NK-92 (cell line): Measurements from ENCODE around the gene DLGAP1.

Source experiments
- DNase-seq: peaks from one replicate; lab custom pipeline; 2025; ENCODE audit not compliant: unreplicated experiment; lab: John Stamatoyannopoulos, UW

DLGAP1 gene

DNA sequence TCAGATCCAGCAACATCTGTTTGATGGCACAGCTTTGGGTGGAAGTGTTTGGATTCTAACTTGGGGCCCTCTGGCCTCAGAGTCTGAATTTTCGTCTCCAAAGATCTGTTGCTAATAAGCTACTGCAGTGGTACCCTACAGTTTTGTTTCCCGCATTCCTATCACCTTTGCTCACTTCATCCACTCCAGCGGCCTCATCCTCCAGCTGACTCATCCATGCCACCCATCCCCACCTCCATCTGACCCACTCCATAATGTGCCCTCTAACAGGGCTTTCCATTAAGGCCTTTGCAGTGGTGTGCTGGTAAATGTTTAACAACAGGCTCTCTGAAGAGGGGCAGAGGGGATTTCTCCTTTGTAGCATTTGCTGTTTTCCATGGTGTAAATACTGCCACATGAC lies 779.7 kb downstream of the DLGAP1 start:
- no peak for DNase-seq

DNA sequence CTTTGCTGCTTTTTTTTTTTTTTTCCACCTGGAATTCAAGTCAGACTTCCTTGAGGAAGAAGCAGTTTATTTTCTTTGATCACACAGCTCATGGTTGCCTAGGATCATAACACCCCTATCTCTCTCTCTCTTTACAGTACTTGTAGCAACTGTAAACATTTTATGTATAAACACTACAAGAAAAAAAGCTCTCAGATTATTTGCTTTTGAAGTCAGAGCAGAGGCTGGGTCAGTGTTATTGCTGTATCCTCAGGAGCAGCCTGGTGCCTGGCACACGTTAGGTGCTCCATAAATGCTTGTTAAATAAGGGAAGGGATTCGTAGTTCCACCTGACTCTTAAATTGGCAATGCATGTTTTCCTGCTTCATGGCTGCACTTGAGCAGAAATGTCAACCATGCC lies 783.9 kb downstream of the DLGAP1 start:
- DNase-seq: no peak

DNA sequence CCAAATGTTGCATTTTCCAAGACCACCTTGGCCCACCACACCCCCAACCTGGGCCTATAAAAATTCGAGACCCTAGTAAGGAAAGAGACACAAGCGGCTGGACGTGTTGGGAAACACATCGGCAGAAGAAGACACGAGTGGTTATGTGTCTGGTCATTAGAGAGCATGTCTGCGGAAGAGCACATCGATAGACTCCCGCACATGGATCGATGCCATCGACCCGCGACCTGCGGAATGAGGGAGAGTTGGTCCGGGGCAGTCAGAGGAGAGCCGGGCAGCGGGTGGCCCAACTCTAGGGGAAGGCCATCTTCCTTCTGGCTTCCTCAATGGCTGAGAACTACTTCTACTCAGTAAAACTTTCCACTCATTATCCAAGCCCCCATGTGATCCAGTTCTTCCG lies 785.7 kb downstream of the DLGAP1 start:
- no peak for DNase-seq

DNA sequence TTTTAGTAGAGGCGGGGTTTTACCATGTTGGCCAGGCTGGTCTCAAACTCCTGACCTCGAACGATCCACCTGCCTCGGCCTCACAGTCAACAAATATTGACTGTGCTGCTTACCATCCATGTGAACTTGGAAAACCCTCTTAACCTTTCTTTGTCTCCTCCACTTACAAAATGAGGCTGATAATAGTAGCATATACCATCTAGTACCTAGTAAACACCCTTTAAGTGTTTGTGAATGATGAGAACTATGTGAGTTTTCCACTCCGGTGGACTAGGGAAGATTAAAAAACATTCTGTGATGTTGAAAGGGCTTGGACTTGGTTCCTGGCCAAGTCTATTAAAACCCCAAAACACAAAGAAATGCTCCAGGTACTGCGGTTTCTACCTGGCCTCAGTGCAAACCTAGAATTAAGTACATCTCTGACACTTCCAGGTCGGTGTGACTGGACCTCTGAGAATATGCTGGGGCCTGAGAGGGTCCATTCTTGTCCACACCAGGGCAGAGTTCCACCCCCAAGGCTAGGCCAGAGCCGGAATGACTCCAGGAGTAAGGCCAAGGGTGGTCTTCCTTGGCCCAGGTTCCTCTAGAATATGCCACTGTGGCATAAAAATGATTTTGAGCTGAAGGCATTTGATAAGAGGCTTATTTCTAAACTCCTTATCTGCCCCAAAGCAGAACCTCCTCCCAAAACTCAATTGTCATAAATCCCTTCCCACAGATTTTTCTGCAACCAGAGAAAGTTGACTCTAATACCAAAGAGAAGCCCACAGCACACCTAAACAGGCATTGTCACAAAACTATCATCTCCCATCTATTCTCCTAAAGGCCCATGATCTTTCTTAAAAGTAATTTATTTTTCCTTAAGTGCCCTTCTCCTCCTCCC lies 787.6 kb downstream of the DLGAP1 start:
- DNase-seq: no peak

DNA sequence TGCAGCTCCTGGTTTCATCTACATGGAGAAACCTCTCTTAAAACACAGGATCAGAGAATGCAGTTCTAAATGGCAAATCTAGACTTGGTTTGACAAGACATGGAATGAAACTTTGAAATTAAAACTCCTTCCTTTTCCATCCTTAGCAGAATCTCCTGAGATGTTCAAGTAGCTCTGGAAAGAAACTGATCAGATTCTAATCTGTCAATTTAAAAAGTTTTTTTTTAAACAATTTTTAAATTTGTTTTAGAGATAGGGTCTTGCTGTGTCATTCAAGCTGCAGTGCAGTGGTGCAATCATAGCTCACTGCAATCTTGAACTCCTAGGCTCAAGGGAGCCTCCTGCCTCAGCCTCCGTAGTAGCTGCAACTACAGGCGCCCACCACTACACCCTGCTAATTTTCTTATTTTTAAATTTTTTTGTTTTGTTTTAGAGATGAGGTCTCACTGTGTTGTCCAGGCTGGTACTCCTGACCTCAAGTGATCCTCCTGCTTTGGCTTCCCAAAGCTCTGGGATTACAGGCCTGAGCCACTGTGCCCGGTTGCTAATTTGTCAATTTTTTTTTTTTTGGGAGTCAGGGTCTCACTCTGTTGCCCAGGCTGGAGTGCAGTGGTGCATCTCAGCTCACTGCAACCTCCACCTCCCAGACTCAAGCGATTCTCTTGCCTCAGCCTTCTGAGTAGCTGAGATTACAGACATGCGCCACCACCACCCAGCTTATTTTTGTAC lies 788.4 kb downstream of the DLGAP1 start:
- DNase-seq: no peak

DNA sequence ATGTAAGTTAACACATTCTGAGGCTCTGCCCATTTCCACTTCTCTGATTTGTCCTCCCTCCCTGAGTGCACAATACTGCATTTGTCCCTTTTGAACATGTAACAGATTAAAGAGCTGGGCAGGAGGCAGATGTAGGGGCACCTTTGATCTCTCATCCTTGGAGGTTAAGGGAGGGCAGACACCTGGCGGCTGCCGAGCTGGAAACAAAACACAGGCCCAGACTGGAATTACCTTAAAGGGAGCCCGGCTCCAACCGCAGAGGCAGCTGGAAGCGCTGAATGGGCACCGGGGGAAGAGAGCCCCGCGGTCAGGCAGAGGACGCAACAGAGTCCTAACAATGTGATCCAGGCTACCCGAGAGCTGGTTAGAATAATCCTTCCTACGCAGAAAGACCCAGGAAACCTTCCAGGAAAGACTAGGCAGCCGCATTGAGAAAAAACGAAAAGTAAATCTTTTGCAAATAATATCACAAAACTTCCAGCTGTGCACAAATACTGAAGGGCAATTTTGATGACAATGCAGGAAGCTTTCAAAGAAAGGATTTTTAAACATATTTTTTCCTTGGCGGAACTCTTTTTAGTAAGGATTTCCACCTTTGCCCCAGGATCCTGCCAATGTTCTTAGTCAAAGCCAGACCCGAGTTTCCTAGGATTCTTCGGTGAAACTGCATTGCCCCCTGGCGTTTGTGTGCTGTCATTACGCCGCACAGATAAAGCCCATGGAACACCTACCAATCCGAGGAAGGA lies 789.2 kb downstream of the DLGAP1 start:
- no peak for DNase-seq

DNA sequence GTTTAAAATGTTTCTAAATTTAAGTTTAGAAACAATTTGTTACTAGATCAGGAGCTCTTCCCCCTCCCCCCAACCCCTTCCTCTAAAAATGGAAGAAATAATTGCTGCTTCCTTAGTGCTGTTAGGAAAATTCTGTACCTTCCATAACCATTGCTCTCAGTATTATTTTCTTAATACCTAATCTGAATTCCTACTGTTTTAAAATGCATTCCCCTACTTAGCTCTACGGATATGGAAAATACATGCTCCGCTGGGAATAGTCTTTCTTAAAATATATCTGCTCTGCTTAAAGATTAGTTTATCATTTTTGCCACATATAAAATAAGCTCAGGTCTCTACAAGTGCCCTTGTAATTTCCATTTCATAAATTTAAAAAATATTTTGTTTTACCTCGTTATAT lies 789.9 kb downstream of the DLGAP1 start:
- DNase-seq: no peak

DNA sequence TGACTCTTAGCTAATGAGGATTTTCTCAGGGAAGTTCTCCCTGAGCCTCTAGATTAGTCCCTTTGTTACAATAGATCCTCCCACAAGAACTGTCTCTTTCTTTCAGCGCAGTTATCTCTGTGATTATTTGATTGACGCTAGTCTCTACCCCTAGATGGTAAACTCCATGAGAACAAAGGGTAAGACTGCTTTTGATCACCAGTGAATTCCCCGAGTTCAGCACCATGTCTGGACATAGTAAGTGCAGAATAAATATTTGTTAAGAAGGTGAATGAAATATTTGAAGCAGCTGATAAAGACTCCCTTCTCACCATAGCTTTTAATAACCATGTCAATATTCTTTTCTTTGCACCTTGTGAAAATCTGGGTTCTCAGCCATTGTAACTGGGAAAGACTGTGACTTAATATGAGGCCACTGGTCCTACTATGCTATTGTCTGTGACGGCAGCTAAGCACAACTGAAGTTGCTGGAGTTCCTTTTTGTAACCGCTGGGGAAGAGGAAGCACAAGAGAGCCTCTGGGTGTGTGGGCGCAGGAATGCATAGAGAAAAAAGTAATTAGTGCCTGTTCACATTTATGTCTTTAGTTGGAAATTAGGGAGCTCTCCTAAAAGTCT lies 790.4 kb downstream of the DLGAP1 start:
- DNase-seq: no peak

DNA sequence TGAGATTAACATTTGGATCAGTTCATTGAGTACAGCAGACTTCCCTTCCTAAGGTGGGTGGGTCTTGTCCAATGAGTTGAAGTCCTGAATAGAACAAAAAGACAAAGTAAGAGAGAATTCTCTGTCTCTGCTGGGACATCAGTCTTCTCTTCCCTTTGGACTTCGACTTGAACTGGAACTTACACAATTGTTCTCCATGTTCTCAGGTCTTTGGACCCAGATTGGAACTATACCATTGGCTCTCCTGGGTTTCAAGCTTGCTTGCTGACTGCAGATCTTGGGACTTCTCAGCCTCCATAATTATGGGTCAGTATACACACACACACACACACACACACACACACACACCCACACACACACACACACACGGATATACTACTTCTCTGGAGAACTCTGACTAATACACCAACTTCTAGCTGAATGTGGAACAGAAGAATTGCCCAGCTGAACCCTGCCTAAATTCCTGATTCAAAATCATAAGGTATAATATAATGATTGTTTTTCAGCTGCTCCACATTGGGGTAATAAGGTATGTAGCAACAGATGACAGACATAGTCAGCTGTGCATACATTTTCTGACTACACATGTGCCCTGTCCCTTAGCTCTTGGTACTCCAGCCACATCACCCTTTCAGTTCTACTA lies 791.1 kb downstream of the DLGAP1 start:
- no peak for DNase-seq

DNA sequence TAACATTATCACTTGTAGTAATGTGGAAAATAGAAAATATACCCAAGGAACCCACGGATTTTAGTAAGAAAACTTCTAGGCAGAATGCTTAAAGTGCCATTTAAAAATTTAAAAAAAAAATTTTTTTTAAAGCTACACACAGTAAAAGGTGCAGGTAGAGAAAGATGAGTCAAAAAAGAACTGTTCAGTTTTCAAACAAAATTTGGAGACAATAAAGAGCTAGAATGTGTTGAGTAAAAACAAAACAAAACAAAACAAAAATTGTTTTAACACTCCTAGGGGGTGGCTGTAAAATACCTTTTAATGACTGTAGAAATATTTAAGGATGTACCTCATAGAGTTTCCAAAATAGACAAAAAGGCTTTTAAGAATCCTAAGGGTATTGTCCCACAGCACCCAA lies 793.1 kb downstream of the DLGAP1 start:
- DNase-seq: no peak

DNA sequence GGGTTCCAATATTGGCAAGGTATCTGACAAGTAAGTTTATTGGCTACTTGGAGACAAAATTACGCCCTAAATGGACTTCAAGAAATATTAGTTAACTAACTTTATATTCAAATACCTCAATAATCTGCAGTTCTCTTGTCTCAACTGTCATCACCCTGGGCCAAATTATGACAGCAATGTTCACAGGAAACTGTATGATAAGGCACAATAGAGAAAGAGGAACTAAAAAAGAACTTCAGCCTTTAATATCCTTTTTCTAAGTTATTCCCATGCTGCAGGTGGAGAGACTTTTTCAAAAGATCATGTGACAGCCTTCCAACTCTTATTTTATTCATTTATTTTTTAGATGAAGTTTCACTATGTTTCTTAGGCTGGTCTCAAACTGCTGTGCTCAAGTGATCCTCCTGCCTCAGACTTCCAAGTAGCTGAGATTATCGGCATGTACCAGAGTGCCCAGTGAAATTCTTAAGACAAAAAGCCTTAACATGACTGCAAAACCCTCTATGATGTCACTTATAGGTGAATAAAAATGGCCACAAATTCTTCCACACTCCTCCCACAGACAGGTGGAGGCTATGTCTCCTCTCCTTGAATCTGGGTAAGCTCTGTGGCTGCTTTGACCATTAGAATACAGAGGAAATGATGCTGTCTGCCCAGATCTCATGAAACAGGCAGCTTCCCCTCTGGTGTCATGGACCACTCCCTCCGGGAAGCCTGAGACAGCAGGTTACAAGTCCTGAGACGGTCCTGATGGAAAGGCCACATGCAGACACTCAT lies 794.2 kb downstream of the DLGAP1 start:
- no peak for DNase-seq

DNA sequence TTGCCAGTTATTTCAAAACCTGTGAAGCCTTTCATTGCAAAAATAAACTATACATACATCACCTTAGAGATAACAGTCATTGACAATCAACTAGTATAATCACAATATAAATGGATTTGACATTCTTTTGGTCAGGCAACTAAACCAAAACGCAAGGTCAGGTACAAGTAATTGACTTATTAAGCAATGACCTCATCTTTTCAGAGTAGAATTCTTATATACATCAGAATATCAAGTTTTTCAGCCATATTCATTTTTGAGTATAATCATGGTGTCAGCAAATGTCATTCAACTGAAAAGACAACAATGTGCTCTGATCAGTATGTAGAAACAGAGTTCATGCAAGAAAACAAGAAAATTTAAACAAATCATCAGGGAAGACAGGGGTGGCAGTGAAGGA lies 796.6 kb downstream of the DLGAP1 start:
- no peak for DNase-seq

DNA sequence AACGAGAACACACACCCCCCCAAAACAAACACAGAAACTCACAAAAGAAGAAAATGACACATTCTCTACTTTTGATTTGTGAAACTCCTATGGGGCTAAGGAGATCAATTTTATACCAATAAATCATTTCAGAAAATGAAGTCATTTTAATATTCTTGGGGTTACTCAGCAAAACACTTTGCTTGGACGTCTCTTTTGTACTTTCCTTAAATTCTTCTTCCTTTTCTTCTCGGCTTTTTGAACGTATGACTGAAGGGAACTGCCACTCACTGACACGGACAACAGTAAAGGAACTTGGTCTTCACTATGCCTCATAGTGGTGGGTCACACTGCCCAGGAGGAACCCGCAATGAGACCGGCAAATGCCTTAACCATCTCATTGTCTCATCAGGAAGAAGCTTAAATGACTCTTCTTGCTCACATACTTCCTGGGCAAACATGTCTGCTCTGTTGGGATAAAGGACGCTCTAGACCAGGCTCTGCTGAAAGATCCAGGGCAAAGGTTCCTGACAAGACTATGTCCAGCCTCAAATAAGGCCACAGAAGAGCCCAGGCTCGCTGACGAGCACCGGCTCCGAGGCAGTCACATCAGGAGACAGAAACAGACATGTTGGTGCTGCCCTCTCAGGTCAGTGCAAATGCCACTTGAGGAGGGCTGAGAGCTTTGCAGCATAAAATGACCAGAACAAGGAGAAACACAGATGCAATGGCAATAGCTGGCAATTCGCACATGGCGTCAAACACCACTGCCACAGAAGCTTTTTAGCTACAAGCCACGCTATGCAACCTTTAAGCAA lies 799.7 kb downstream of the DLGAP1 start:
- DNase-seq: no peak

DNA sequence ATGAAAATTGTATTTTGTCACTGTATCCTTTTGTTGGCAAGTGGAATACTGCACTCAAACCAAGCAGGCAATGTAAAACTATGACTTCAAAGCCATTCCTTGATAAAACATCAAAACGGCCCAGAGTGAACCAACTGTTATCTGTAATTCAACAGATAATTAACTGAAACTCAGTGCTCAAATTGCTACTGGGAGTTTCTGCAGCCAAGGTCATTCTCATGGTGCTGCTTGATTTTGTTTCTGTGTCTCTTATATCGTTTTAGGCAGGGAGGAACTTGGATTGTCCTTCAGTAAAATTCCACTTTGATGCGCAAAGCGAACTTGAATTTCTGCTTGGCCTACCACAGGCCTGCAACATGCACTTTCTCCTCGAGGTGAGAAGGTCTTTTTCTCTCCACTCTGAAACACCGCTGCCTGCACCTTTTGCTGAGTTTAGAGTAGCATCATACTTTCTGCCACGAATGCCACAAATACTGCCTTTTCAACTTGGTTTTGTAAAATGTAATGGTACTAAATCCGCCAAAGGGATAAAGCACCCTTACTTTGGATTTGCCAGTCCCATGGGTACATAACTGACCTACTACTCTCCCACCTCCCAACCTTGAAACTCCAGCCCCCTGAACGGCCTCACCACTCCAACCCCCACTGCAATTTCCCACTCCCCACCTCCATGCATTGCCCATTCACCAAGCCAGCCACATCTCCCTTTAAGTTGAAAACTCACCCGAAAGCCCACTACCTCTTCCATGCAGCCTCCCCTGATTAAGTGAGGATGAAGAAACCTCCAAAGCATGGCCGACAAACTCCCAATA lies 800.5 kb downstream of the DLGAP1 start:
- DNase-seq: no peak

DNA sequence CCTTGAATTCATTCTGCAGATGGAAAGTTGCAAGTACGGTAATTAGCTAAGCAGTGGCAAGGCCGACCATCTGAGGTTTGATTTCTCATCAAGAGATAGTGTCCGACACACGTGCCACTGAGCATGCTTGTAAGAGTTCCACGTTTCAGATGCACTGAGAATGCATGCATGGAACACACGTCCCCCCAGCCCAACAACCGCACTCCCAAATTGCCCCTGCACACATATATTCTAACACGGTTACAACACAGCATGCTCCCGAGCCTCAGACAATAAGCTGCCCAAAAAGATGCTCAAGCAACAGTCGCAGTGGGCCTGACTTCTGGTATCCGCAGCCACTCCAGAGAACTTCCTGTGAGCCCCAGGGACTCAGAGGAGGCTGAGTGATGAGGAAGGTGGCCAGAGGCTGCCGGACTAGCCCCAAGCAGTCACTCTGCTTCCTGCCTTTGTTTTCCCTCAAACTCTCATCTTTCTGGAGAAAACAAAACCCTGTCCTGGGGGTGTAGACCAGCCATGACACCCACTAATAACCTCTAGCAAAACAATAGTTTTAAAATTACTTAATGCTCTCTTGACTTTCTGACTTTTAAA lies 801.2 kb downstream of the DLGAP1 start:
- no peak for DNase-seq

DNA sequence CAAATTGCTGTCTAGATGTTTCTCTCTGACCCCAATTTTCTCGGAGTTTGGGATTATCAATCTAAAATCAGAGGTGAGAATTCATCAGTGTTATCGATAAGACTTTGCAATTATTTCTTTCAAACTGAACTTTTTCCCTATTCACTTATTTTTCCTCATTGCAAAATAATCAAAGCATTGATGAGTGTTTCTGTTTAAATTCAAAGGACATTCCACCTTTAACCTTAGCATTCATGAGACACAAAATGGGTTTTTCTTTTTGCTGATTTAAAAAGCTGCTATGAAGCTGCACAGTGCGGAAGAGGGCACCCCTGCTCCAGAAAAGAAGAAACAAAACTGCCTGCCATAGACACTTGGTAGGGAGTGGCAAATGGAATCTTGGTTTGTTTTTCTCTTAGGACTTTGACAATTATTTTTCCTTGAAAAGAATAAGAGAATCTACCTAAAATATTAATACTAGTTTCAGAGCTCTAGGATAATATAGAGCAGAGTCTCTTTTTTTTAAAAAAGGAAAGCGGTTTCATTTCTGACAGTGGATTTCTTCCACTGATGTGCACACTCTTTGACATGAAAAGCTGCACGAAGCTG lies 801.8 kb downstream of the DLGAP1 start:
- DNase-seq: no peak

DNA sequence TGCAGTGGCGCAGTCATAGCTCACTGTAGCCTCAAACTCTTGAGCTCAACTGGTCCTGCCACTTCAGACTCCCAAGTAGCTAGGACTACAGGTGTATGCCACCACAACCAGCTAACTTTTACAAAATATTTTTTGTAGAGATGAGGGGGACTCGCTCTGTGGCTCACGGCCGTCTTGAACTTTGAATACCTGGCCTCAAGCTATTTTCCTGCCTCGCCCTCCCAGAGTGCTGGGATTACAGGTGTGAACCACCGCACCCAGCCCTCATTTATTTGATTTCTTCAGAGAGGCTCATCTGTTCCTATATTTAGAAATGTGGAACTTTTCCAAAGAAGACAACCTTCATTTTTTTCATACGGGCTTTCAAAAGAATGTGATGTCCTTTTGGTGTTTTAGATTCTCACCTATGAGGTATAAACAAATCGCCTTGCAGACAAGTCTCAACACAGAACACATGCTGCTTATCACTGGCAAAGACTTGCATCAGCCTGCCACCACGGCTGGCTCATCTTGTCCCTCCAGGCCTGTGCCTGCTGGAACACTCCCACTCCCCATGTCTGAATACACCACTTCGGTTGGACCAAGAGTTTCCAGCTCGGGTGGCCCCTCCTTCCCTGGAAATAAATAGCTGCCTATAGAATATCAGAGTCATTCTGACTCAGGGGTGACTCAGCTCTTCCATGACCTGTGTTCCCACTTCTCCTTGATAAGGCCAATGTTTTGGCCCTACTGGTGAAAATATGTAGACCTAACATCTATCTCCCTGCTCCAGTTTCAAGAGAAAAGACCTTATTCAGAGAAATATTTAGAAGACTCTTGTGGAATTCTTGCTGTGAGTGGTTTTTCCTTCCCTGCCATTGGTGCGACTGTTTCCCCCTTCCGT lies 802.5 kb downstream of the DLGAP1 start:
- DNase-seq: no peak
